Activated T-cell treated with anti-CD3 and anti-CD28 coated beads for 1 hour (primary cell): ENCODE data around the gene CABLES1.

Source experiments
- DNase-seq: peaks from one replicate; pipeline ENCODE4 v3.0.0-alpha.2; 2020; ENCODE audit warnings: low read depth

Gene CABLES1

GRCh38 chr18:23243816-23244215 lies 108.5 kb downstream of the CABLES1 start:
- no peak for DNase-seq

- no peak for DNase-seq
These were observed 109.1 kb downstream of the CABLES1 start for GRCh38 chr18:23244401-23244800.

GRCh38 chr18:23245461-23245860 lies 110.2 kb downstream of the CABLES1 start:
- no peak for DNase-seq

- DNase-seq = no peak
These were observed 112.0 kb downstream of the CABLES1 start for GRCh38 chr18:23247331-23247730.

GRCh38 chr18:23247896-23248295 lies 112.6 kb downstream of the CABLES1 start:
- no peak for DNase-seq

GRCh38 chr18:23248826-23249225 lies 113.5 kb downstream of the CABLES1 start:
- DNase-seq = no peak

- no peak for DNase-seq
These were observed 114.1 kb downstream of the CABLES1 start for GRCh38 chr18:23249348-23249747.

- no peak for DNase-seq
These were observed 115.8 kb downstream of the CABLES1 start for GRCh38 chr18:23250893-23251656.

GRCh38 chr18:23253630-23254029 lies 118.3 kb downstream of the CABLES1 start:
- DNase-seq = no peak

GRCh38 chr18:23257137-23257536 lies 121.9 kb downstream of the CABLES1 start:
- DNase-seq = no peak

- no peak for DNase-seq
These were observed 122.6 kb downstream of the CABLES1 start for GRCh38 chr18:23257686-23258565.

GRCh38 chr18:23258566-23259469 lies 123.5 kb downstream of the CABLES1 start:
- DNase-seq = no peak

GRCh38 chr18:23259701-23260681 lies 124.7 kb downstream of the CABLES1 start:
- no peak for DNase-seq

GRCh38 chr18:23260926-23261590 lies 125.8 kb downstream of the CABLES1 start:
- no peak for DNase-seq

GRCh38 chr18:23263551-23264235 lies 128.4 kb downstream of the CABLES1 start:
- no peak for DNase-seq

- no peak for DNase-seq
These were observed 130.6 kb downstream of the CABLES1 start for GRCh38 chr18:23265682-23266399.

- no peak for DNase-seq
These were observed 131.6 kb downstream of the CABLES1 start for GRCh38 chr18:23266717-23267446.

GRCh38 chr18:23267447-23267776 lies 132.1 kb downstream of the CABLES1 start:
- DNase-seq = no peak

GRCh38 chr18:23268641-23269040 lies 133.4 kb downstream of the CABLES1 start:
- no peak for DNase-seq
